Skin epidermis (tissue), 12 donors: Measurements from ENCODE around the gene ITGA6.
A peak's percentile ranks its signal among the peaks of the same experiment; 100 is the strongest.

Experiments
- H3K27ac ChIP-seq, 21 experiments: fragments of 200-600 bp; sonication (generic) in 11 of 21; one replicate each; pipeline ENCODE4 v1.5.0; 2020; ENCODE audit warnings: mild to moderate bottlenecking in 3 of 21, inconsistent platforms in 2 of 21, moderate library complexity in 2 of 21
- H3K4me3 ChIP-seq, 7 experiments: fragments of 200-600 bp; sonication (generic) in 2 of 7; one replicate each; pipeline ENCODE4 v1.5.0; 2020; ENCODE audit warnings: inconsistent platforms in 2 of 7, mild to moderate bottlenecking in 2 of 7, moderate library complexity in 1 of 7

Gene ITGA6

GRCh38 chr2:172437419-172438341 is 10.3 kb downstream of the ITGA6 start:
- peak overlapping the region in 4 of 21 experiments; percentile 5 to 61 (median 44) for H3K27ac ChIP-seq
- no peak overlapping the region for H3K4me3 ChIP-seq

- Histone ChIP-seq H3K27ac (peak overlapping the region in 8 of 21 experiments; percentile 8 to 65 (median 28)), H3K4me3 (no peak overlapping the region)
These were observed 11.5 kb downstream of the ITGA6 start for GRCh38 chr2:172438741-172439508.

DNA sequence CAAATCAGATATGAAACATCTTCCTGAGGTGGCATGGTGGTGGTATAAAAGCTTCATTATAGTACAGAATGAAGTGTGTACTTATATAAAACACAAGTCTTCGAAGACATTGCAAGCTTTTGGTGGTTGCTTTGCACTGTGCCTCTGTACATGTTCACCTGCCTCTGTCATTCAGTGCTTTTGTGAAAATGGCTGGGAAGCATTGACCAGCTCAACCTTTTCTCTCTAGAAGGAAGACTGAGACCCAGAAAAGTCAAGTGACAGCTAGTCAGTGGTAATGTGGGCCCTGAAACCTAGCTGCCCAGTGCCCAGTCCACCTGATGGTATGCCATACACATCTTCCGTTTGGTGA is 12.1 kb downstream of the ITGA6 start:
- Histone ChIP-seq H3K27ac (peak overlapping the region in 5 of 21 experiments; percentile 10 to 65 (median 41)), H3K4me3 (no peak overlapping the region)

DNA sequence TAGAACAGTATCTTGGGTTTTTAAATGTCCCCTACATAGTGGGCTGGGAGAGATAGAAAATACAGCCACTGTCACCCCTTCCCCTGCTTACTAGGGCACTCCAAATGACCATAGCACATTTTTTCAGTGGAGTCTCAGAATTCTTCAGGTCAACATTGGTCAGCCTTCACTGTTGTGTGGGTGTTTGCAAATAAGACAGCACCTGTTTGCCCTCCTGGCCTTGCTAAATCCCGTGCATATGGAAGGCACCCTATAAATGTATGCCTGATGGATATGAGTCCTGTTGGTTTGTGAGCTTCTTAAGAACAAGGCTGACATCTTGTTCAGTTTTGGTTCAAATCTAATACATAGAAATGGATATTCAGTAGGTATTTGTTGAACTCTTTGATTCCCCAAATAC is 12.5 kb downstream of the ITGA6 start:
- H3K27ac ChIP-seq = peak overlapping the region in 4 of 21 experiments; percentile 10 to 57 (median 32)
- no peak overlapping the region for H3K4me3 ChIP-seq

DNA sequence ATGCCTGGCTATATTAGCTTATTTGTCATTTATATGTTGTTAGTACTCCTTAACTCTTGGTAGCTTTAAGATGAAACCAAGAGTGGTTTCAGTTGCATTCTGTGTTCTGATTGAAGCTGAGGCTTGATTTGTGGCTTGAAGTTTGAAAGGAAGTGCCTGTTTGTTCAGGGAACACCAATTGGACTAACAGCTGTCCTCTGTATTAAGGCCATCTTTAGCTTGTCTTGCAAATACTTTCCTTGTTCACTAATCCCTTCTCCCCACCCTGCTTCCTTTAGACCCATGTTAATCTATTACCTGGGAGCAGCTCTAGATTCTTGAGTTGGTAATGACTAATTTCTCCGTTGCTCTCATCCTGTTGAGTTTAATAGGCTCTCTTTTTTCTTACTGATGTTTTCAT is 13.4 kb downstream of the ITGA6 start:
- Histone ChIP-seq H3K4me3 (no peak overlapping the region), H3K27ac (peak overlapping the region in 4 of 21 experiments; percentile 13 to 69 (median 32))

GRCh38 chr2:172442072-172442895 is 14.9 kb downstream of the ITGA6 start:
- peak overlapping the region in 8 of 21 experiments; percentile 9 to 49 (median 20) for H3K27ac ChIP-seq
- H3K4me3 ChIP-seq = no peak overlapping the region

- Histone ChIP-seq H3K27ac (no peak overlapping the region), H3K4me3 (no peak overlapping the region)
These were observed 18.5 kb downstream of the ITGA6 start for GRCh38 chr2:172445851-172446250.

DNA sequence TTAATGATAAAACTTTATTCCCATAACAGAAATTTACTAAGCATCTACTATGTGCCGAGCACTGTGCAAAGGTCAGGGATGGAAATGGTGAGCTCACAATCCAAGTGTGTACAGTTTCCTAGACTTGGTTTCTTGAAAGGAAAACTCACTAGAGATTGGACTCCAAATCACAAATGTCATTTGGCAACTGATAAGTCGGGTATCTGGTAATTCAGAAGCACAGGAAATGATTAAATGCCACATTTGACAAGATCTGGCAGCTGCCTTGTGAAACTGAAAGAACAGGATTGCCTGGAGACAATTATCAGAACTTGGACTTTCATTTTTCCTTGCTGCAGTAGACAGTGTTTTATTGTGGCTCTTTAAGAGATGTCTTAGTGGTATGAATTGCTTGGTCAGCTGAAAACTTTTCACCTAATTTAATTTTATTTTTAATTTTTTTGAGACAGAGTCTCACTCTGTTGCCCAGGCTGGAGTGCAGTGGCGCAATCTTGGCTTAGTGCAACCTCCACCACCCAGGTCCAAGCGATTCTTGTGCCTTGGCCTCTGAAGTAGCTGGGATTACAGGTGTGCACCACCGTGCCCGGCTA is 19.2 kb downstream of the ITGA6 start:
- Histone ChIP-seq H3K4me3 (no peak overlapping the region), H3K27ac (peak overlapping the region in 1 of 21 experiments; percentile 18)

- no peak overlapping the region for H3K4me3 ChIP-seq
- H3K27ac ChIP-seq = no peak overlapping the region
These were observed 20.6 kb downstream of the ITGA6 start for GRCh38 chr2:172447811-172448493.

GRCh38 chr2:172448544-172449267 is 21.3 kb downstream of the ITGA6 start:
- Histone ChIP-seq H3K27ac (no peak overlapping the region), H3K4me3 (no peak overlapping the region)

GRCh38 chr2:172449911-172450550 is 22.6 kb downstream of the ITGA6 start:
- H3K4me3 ChIP-seq = no peak overlapping the region
- H3K27ac ChIP-seq = no peak overlapping the region

DNA sequence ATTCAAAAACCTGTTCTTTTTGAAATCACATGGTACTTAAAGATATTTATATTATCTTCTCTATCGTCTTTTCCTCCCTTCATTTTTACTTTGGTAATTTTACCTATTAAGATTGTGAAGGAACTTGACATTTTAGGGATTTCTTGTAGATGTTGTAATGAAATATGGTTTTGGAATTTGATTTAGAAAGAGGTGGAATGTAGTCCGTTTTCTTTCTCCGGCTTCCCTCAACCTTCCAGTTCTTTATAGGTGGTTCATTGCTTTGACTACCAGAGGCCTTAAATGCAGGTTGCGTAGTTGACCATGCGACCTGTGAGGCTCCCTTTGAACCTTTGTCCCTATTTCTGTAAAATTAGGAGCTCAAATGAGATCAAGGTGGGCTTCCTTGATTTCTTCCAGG is 24.5 kb downstream of the ITGA6 start:
- Histone ChIP-seq H3K4me3 (no peak overlapping the region), H3K27ac (no peak overlapping the region)

- Histone ChIP-seq H3K4me3 (no peak overlapping the region), H3K27ac (no peak overlapping the region)
These were observed 25.5 kb downstream of the ITGA6 start for GRCh38 chr2:172452845-172453244.

DNA sequence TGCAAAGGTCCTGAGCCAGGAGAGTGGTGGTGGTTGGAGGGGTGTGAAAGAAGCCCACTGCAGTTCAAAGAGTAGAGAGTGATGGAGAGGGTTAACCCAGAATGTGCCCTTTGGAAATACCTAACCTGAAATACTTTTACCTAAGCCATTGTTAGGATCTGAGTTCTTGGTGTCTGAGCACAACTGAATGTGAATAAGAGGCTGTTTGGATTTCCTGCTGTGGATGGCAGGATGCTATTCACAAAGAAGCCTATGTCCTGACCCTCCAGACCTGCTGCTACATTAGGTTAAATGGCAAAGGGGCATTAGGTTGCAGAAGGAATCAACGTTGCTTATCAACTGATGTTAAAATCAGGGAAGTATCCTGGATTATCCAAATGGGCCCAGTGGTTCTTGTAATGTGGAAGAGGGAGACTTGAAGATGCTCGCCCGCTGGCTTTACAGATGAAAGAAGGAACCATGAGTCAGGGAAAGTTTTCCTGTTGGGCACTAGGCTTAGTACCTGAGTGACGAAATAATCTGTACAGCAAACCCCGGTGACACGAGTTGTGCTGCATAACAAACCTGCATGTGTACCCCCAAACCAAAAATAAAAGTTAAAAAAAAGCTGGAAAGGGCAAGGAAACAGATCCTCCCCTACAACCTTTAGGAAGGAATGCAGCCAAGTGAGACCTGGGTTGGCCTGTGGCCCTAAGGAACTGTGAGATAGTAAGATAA is 27.2 kb downstream of the ITGA6 start:
- H3K4me3 ChIP-seq = no peak overlapping the region
- no peak overlapping the region for H3K27ac ChIP-seq

GRCh38 chr2:172455121-172455515 is 27.7 kb downstream of the ITGA6 start:
- H3K27ac ChIP-seq = no peak overlapping the region

GRCh38 chr2:172456002-172456401 is 28.6 kb downstream of the ITGA6 start:
- no peak overlapping the region for H3K27ac ChIP-seq
- no peak overlapping the region for H3K4me3 ChIP-seq

More at GRCh38 chr2:172455121-172455515, 27.7 kb downstream of the ITGA6 start:
- H3K4me3 ChIP-seq = no peak overlapping the region

GRCh38 chr2:172457536-172457935 is 30.1 kb downstream of the ITGA6 start:
- H3K27ac ChIP-seq = no peak overlapping the region
- H3K4me3 ChIP-seq = no peak overlapping the region
